VCaP (cell line): ENCODE results near the gene ENOPH1.
A peak's percentile ranks its signal among the peaks of the same experiment; 100 is the strongest.

Experiments
- H3K27ac ChIP-seq: fragments of 450-650 bp; 2 replicates; pipeline ENCODE4 v1.5.1; 2017
- TF ChIP-seq, protein P1 (sequence below): fragments of 450-650 bp; conservative IDR thresholded peaks from 2 replicates; pipeline ENCODE4 v1.5.1; 2017; ENCODE audit warnings: mild to moderate bottlenecking, moderate library complexity

Gene ENOPH1

DNA sequence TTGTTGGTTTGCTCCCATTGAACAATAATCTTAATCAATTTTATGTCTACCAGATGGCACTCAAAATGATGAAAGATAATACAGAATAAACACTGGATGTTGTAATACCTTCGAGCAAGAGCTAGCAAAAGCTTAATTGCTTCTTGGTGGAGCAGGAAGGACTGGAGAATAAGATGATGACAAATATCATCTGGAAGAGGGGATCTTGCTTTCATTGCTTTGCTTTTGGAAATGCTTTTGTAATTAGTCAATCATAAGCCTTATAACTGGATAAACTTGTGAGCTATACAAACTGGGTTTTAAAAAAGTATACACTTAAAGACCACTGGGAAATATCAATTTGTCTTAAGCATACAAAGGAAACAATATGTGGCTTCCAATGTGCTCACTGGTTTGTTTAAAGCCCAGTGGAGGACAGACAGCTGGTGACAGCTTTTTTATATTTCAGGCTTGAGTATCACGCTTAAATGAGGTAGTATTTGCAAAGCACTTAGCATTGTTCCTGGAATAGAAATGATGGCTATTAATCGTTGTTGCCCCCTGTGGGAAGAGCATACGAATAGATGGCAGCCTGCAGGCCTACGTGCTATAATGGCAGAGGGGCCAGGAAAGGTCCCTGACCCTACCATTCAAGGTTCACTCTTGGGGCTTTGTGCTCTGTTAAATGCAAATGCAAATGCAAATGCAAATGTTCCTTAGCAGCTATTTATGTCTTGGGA lies 70.2 kb downstream of the ENOPH1 start:
- TF ChIP-seq, protein P1, sequence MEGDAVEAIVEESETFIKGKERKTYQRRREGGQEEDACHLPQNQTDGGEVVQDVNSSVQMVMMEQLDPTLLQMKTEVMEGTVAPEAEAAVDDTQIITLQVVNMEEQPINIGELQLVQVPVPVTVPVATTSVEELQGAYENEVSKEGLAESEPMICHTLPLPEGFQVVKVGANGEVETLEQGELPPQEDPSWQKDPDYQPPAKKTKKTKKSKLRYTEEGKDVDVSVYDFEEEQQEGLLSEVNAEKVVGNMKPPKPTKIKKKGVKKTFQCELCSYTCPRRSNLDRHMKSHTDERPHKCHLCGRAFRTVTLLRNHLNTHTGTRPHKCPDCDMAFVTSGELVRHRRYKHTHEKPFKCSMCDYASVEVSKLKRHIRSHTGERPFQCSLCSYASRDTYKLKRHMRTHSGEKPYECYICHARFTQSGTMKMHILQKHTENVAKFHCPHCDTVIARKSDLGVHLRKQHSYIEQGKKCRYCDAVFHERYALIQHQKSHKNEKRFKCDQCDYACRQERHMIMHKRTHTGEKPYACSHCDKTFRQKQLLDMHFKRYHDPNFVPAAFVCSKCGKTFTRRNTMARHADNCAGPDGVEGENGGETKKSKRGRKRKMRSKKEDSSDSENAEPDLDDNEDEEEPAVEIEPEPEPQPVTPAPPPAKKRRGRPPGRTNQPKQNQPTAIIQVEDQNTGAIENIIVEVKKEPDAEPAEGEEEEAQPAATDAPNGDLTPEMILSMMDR, result no peak

DNA sequence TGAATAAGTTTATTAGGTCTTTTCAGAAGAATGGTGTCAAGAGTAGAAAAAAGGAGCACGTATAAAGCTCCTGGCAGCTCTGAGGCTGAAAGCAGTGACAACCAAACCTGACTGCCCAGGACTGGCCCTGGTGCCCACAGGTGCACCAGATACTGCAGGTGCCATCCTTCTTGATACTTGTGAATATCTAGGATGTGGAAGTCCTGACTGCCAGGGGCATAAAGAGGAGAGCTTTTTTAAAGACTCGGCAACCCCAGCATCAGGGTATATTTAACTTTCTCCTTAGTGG lies 70.7 kb downstream of the ENOPH1 start:
- H3K27ac ChIP-seq, result peak overlapping the region; percentile 70
- TF ChIP-seq, protein P1, result no peak

More for the DNA sequence above, 70.2 kb downstream of the ENOPH1 start:
- peak overlapping the region; percentile 70 for H3K27ac ChIP-seq

DNA sequence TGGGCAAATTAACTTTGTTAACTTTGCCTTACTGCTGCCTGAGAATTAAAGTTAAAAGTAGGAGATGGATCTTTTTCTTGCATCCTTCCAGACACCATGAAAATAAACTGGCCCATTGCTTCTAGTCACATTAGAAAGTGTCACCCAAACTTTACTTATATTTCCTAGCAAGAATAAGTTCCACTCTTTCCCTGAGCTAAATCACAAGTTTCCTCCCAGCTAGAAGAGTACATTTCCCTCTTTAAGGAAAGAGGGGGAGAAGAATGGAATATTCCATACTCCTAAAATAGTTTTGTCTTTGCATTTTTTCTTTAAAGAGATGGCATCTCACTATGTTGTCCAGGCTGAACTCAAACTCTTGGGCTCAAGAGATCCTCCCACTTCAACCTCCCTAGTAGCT lies 77.6 kb downstream of the ENOPH1 start:
- TF ChIP-seq, protein P1, result no peak
- no peak overlapping the region for H3K27ac ChIP-seq

DNA sequence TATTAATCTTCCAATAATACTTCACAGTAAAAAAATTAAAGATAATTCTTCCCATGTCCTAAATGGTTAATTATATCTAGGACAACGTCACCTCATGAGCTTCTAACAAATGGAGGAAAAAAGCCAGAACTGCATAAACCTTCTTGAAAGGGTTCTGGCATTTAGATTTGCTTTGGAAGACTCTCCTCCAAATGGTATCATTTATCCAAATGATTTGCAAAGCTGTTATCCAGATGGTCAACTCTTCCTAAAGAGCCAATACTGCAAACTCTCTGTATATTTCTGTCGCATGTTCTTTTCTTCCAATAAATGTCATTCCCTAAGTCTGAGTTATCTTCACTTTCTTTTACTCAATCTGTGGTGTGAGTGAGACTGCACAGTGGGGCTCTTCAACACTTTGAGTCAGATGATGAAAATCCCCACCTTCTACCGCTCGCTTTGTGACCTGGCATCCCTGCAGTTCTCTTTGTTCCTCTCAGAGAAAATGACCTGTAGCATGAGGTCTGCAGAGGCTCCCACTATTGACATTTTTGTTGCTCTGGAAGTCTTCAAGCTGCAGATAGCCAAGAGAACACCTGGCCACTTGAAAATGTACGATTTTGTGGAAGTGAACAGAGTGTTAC lies 78.5 kb downstream of the ENOPH1 start:
- TF ChIP-seq, protein P1, result no peak
- no peak overlapping the region for H3K27ac ChIP-seq

DNA sequence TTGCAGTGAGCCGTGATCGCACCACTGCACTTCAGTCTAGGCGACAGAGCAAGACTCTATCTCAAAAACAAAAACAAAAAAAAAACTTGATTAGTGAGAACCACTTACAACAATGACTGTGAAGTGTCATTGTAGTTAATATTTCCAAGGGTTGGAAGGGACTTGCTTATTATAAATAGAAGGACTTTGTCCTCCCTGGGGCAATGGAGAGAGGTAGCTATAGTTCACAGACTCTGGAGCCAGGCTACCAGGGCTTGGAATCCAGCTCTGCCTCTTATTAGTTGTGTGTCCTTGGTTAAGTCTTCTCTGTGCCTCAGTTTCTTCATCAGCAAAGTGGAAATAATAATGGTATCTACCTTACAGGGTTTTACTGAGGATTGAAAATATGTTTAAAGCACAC lies 79.8 kb downstream of the ENOPH1 start:
- H3K27ac ChIP-seq, result no peak overlapping the region
- TF ChIP-seq, protein P1, result no peak
